Liver (tissue), 9 donors: Measurements from ENCODE around the gene GPR32. TPM values are rescaled to one million over a fixed set of nuclear protein-coding genes. Genes with fewer than 3 reads are reported as not detected.
"Not testable (repeated sequence)": the region's sequence is repeated elsewhere in the genome, so short reads cannot be mapped to it uniquely, and the experiment has no call there.

ENCODE experiments used
- DNase-seq: peaks from one replicate; pipeline ENCODE4 v3.0.0-alpha.2; 2017; ENCODE audit warnings: low spot score
- H3K27ac ChIP-seq, 2 donors: one replicate each; pipeline ENCODE4 v1.7.0; 2013; ENCODE audit warnings: inconsistent platforms in 2 of 2, low read length in 2 of 2, control low read depth in 1 of 2, low read depth in 1 of 2, mild to moderate bottlenecking in 1 of 2
- H3K27me3 ChIP-seq, 4 donors: one replicate each; pipeline versions ENCODE4 v1.6.1 to v1.7.0; 2013; ENCODE audit warnings: low read length in 3 of 4, inconsistent platforms in 1 of 4, mild to moderate bottlenecking in 1 of 4, moderate library complexity in 1 of 4; ENCODE audit not compliant: control insufficient read depth in 4 of 4, insufficient read depth in 4 of 4
- H3K36me3 ChIP-seq, 4 donors: one replicate each; pipeline versions ENCODE4 v1.6.1 to v1.7.0; 2013; ENCODE audit warnings: low read length in 3 of 4, mild to moderate bottlenecking in 3 of 4, low read depth in 1 of 4, moderate library complexity in 1 of 4; ENCODE audit not compliant: control insufficient read depth in 4 of 4, insufficient read depth in 3 of 4
- H3K4me1 ChIP-seq, 4 donors: one replicate each; pipeline versions ENCODE4 v1.6.1 to v1.7.0; 2013; ENCODE audit warnings: low read length in 3 of 4, mild to moderate bottlenecking in 3 of 4, moderate library complexity in 1 of 4; ENCODE audit not compliant: control insufficient read depth in 4 of 4, insufficient read depth in 4 of 4
- H3K4me3 ChIP-seq, 3 donors: one replicate each; pipeline versions ENCODE4 v1.6.1 to v1.7.0; 2013; ENCODE audit warnings: low read length in 3 of 3, control low read depth in 1 of 3, low read depth in 1 of 3, mild to moderate bottlenecking in 1 of 3
- H3K9ac ChIP-seq, 2 donors: one replicate each; pipeline ENCODE4 v1.7.0; 2013; ENCODE audit warnings: low read length in 2 of 2, mild to moderate bottlenecking in 2 of 2, moderate library complexity in 2 of 2, control low read depth in 1 of 2, low read depth in 1 of 2
- H3K9me3 ChIP-seq, 4 donors: one replicate each; pipeline versions ENCODE4 v1.6.1 to v1.7.0; 2013; ENCODE audit warnings: low read length in 3 of 4; ENCODE audit not compliant: control insufficient read depth in 4 of 4
- EGR1 ChIP-seq, 2 donors: IDR thresholded peaks; 2 replicates each; pipeline ENCODE4 v1.6.1; 2016 to 2018; ENCODE audit warnings: antibody characterized with exemption in 2 of 2, low read depth in 2 of 2
- FOXA2 ChIP-seq: IDR thresholded peaks from 2 replicates; pipeline ENCODE4 v1.6.1; 2016; ENCODE audit warnings: antibody characterized with exemption
- GABPA ChIP-seq, 2 donors: IDR thresholded peaks in 1 of 2; conservative IDR thresholded peaks in 1 of 2; 2 replicates each; pipeline ENCODE4 v1.6.1; 2016; ENCODE audit warnings: antibody characterized with exemption in 2 of 2, mild to moderate bottlenecking in 1 of 2, moderate library complexity in 1 of 2
- HNF4A ChIP-seq, 2 donors: conservative IDR thresholded peaks; 2 replicates each; pipeline ENCODE4 v1.6.1; 2016; ENCODE audit warnings: antibody characterized with exemption in 2 of 2, mild to moderate bottlenecking in 2 of 2
- NR2F2 ChIP-seq: IDR thresholded peaks from 2 replicates; pipeline ENCODE4 v1.6.1; 2016; ENCODE audit warnings: antibody characterized with exemption
- RAD21 ChIP-seq, 2 donors: IDR thresholded peaks; 2 replicates each; pipeline ENCODE4 v1.6.1; 2016; ENCODE audit warnings: antibody characterized with exemption in 2 of 2, mild to moderate bottlenecking in 2 of 2
- RXRA ChIP-seq, 2 donors: IDR thresholded peaks; 2 replicates each; pipeline ENCODE4 v1.6.1; 2017 to 2018; ENCODE audit warnings: antibody characterized with exemption in 2 of 2, mild to moderate bottlenecking in 1 of 2
- SP1 ChIP-seq: IDR thresholded peaks from 2 replicates; pipeline ENCODE4 v1.6.1; 2018; ENCODE audit warnings: antibody characterized with exemption, mild to moderate bottlenecking
- YY1 ChIP-seq: IDR thresholded peaks from 2 replicates; pipeline ENCODE4 v1.6.1; 2016; ENCODE audit warnings: antibody characterized with exemption, mild to moderate bottlenecking
- WGBS: extraction: QIAGEN DNeasy Blood & Tissue Kit; methylation state at CpG from one replicate; pipeline ENCODE4 v1.1.7; 2013; 5-methylcytosine and 5-hydroxymethylcytosine counted together
- polyA plus RNA-seq, 2 donors: library from polyadenylated mRNA; stranded (reverse) in 1 of 2; unstranded in 1 of 2; fragments of 200-250 nt in 1 of 2; fragments of >200 nt in 1 of 2; fragmentation: Nextera tagmentation in 1 of 2; extraction: Ambion mirVana in 1 of 2; gene quantifications; one replicate each; pipeline versions ENCODE4 v1.2.1 to v1.2.3, GENCODE V29; 2013 to 2015
- total RNA-seq, 2 donors: library from RNA; depleted of rRNA; stranded (reverse); fragments of >200 nt; gene quantifications; one replicate each; pipeline ENCODE4 v1.2.3, GENCODE V29; 2014
- TF ChIP-seq, protein P1 (sequence below): fragments of 150-350 bp; IDR thresholded peaks from 2 replicates; pipeline ENCODE4 v1.5.1; 2017; ENCODE audit warnings: improper control_type of control experiment, low read depth, low read length; ENCODE audit not compliant: missing input control
- TF ChIP-seq, protein P2 (sequence below): IDR thresholded peaks from 2 replicates; pipeline ENCODE4 v1.6.1; 2016; ENCODE audit warnings: antibody characterized with exemption
- TF ChIP-seq, protein P3 (sequence below): IDR thresholded peaks from 2 replicates; pipeline ENCODE4 v1.6.1; 2016; ENCODE audit warnings: antibody characterized with exemption
- TF ChIP-seq, protein P4 (sequence below): IDR thresholded peaks from 2 replicates; pipeline ENCODE4 v1.6.1; 2016; ENCODE audit warnings: antibody characterized with exemption
- donor health status: healthy.
- donor health status: healthy.
- donor health status: healthy.
- donor health status: healthy.
- donor health status: healthy.

The GPR32 gene
- total and polyA plus RNA-seq, 4 donors: not detected

DNA sequence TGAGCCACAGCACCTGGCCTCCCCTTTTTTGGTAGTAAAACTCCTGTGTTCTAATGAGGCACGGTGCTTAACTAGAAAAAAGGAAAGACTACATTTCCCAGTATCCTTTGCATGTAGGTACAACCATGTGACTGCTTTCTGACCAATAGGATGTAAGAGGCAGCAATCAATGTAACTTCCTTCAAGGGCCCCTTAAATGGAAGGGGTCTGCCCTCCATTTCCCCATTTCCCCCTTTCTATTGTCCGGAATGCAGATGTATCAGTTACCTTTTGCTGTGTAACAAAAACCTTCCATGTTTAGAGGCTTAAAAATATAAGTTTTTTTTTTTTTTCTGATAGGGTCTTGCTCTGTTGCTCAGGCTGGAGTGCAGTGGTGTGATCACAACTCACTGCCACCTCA, 2.2 kb downstream of the GPR32 start:
- no peak for TF ChIP-seq NR2F2
- no peak for TF ChIP-seq YY1
- TF ChIP-seq, protein P1, sequence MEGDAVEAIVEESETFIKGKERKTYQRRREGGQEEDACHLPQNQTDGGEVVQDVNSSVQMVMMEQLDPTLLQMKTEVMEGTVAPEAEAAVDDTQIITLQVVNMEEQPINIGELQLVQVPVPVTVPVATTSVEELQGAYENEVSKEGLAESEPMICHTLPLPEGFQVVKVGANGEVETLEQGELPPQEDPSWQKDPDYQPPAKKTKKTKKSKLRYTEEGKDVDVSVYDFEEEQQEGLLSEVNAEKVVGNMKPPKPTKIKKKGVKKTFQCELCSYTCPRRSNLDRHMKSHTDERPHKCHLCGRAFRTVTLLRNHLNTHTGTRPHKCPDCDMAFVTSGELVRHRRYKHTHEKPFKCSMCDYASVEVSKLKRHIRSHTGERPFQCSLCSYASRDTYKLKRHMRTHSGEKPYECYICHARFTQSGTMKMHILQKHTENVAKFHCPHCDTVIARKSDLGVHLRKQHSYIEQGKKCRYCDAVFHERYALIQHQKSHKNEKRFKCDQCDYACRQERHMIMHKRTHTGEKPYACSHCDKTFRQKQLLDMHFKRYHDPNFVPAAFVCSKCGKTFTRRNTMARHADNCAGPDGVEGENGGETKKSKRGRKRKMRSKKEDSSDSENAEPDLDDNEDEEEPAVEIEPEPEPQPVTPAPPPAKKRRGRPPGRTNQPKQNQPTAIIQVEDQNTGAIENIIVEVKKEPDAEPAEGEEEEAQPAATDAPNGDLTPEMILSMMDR: no peak
- no peak for TF ChIP-seq EGR1 (IDR thresholded peaks at IDR 0.05; ENCODE audit: low read depth in 2 of 2)
- no peak for TF ChIP-seq RXRA (IDR thresholded peaks at IDR 0.05)
- no peak for TF ChIP-seq GABPA (IDR thresholded peaks at IDR 0.05 in 1 of 2, conservative IDR thresholded peaks at IDR 0.05 in 1 of 2)
- TF ChIP-seq, protein P2, sequence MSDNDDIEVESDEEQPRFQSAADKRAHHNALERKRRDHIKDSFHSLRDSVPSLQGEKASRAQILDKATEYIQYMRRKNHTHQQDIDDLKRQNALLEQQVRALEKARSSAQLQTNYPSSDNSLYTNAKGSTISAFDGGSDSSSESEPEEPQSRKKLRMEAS: no peak
- no peak for TF ChIP-seq FOXA2
- TF ChIP-seq, protein P3, sequence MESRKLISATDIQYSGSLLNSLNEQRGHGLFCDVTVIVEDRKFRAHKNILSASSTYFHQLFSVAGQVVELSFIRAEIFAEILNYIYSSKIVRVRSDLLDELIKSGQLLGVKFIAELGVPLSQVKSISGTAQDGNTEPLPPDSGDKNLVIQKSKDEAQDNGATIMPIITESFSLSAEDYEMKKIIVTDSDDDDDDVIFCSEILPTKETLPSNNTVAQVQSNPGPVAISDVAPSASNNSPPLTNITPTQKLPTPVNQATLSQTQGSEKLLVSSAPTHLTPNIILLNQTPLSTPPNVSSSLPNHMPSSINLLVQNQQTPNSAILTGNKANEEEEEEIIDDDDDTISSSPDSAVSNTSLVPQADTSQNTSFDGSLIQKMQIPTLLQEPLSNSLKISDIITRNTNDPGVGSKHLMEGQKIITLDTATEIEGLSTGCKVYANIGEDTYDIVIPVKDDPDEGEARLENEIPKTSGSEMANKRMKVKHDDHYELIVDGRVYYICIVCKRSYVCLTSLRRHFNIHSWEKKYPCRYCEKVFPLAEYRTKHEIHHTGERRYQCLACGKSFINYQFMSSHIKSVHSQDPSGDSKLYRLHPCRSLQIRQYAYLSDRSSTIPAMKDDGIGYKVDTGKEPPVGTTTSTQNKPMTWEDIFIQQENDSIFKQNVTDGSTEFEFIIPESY: no peak
- TF ChIP-seq RAD21 (IDR thresholded peaks at IDR 0.05): no peak
- no peak for TF ChIP-seq HNF4A (conservative IDR thresholded peaks at IDR 0.05)
- TF ChIP-seq, protein P4, sequence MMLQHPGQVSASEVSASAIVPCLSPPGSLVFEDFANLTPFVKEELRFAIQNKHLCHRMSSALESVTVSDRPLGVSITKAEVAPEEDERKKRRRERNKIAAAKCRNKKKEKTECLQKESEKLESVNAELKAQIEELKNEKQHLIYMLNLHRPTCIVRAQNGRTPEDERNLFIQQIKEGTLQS: no peak
- no peak for TF ChIP-seq SP1
- 44% methylated on average over 2 of the region's 2 CpGs for WGBS
- Histone ChIP-seq H3K27me3 (no peaks in the 10 kb centered on the region), H3K9me3 (no peaks in the 10 kb centered on the region), H3K9ac (no peak overlapping the region), H3K4me3 (no peak overlapping the region), H3K4me1 (no peaks in the 10 kb centered on the region), H3K27ac (no peak overlapping the region), H3K36me3 (no peaks in the 10 kb centered on the region)
- DNase-seq: no peak

DNA sequence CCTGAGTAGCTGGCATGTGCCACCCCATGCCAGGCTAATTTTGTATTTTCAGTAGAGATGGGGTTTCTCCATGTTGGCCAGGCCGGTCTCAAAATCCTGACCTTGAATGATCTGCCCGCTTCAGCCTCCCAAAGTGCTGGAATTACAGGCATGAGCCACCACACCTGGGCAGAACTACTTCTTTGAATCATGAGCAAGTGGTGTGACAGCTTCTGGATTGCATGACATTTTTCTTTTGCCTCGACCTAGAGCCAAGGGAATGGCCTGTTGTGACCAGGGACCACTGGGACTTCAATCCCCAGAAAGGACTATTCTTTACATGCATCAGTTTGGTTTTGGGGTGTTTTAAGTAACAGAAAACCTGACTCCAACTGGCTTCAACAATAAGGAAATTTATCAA, 2.6 kb downstream of the GPR32 start:
- not testable (repeated sequence) for H3K27me3 ChIP-seq, DNase-seq
- WGBS: 83% methylated on average over 3 of the region's 3 CpGs

DNA sequence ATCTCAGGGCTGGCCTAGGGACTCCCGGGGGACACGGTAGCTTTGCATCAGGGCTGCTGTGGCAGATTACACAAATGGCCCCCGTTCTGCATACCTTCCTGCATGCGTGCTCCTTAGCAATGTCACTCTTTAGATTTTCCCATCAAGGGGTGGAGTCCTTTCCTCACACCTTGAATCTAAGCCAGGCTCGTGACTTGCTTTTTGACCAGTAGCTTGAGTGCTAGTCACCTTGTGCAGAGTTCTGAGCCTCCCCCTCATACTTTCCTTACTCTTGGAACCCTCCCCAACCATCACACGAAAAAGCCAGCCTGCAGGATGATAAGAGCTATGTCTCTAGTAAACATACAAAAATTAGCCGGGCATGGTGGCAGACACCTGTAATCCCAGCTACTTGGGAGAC, 3.2 kb downstream of the GPR32 start:
- WGBS: 56% methylated on average over 7 of the region's 7 CpGs
- H3K4me1 ChIP-seq, H3K9ac ChIP-seq, DNase-seq, H3K9me3 ChIP-seq, H3K27ac ChIP-seq, H3K36me3 ChIP-seq, H3K27me3 ChIP-seq, H3K4me3 ChIP-seq: not testable (repeated sequence)

More for the DNA sequence above, 2.6 kb downstream of the GPR32 start:
- H3K9me3 ChIP-seq, H3K9ac ChIP-seq, H3K27ac ChIP-seq, H3K4me1 ChIP-seq, H3K4me3 ChIP-seq, H3K36me3 ChIP-seq: not testable (repeated sequence)
